Measurements from ENCODE around the gene BCCIP. TPM values are rescaled to one million over a fixed set of nuclear protein-coding genes. Genes with fewer than 3 reads are reported as not detected.

Gene BCCIP
- total and polyA plus RNA-seq, 9 donors = 29.9 to 60.6 (median 48.4) TPM

GRCh38 chr10:125868372-125868975, 45.1 kb downstream of the BCCIP start:
- TF ChIP-seq EP300 (IDR thresholded peaks at IDR 0.05) (no peak), CTCF (IDR thresholded peaks at IDR 0.05) (peak; percentile 56 to 69 (median 69)), POLR2A (IDR thresholded peaks at IDR 0.05) (no peak)
- no peak overlapping the region for H3K4me3 ChIP-seq
- 63 to 69% (median 65%) methylated on average over 7 of the region's 7 CpGs for WGBS, 3 donors
- no peaks in the 10 kb centered on the region for H3K36me3 ChIP-seq
- H3K4me1 ChIP-seq (ENCODE audit: insufficient read depth) = peaks cover 5% of the 10 kb centered on the region
- no peaks in the 10 kb centered on the region for H3K27me3 ChIP-seq
- H3K9me3 ChIP-seq = no peaks in the 10 kb centered on the region
- intact Hi-C loops (cut with DNase I) = no loop called here
- H3K27ac ChIP-seq = no peak overlapping the region
- no peak for DNase-seq

GRCh38 chr10:125871338-125871737, 48.0 kb downstream of the BCCIP start:
- intact Hi-C loops (cut with DNase I) = no loop called here
- no peak overlapping the region for H3K4me3 ChIP-seq
- H3K4me1 ChIP-seq (ENCODE audit: insufficient read depth) = peaks cover 5% of the 10 kb centered on the region
- H3K36me3 ChIP-seq = no peaks in the 10 kb centered on the region
- no peak for DNase-seq
- WGBS, 3 donors = 14 to 39% (median 21%) methylated on average over 4 of the region's 4 CpGs
- no peak overlapping the region for H3K27ac ChIP-seq
- no peak for TF ChIP-seq EP300 (IDR thresholded peaks at IDR 0.05)
- TF ChIP-seq CTCF (IDR thresholded peaks at IDR 0.05) = no peak
- TF ChIP-seq POLR2A (IDR thresholded peaks at IDR 0.05) = no peak
- H3K27me3 ChIP-seq = no peaks in the 10 kb centered on the region
- H3K9me3 ChIP-seq = no peaks in the 10 kb centered on the region

GRCh38 chr10:125878957-125879835, 55.9 kb downstream of the BCCIP start:
- intact Hi-C loops (cut with DNase I) = no loop called here
- H3K27me3 ChIP-seq = no peaks in the 10 kb centered on the region
- no peaks in the 10 kb centered on the region for H3K9me3 ChIP-seq
- H3K4me1 ChIP-seq (ENCODE audit: insufficient read depth) = peaks cover 5% of the 10 kb centered on the region
- 70 to 85% (median 77%) methylated on average over 11 of the region's 11 CpGs for WGBS, 3 donors
- no peaks in the 10 kb centered on the region for H3K36me3 ChIP-seq
- no peak overlapping the region for H3K27ac ChIP-seq
- no peak for DNase-seq
- TF ChIP-seq POLR2A (IDR thresholded peaks at IDR 0.05) (no peak), CTCF (IDR thresholded peaks at IDR 0.05) (no peak)
- H3K4me3 ChIP-seq = no peak overlapping the region

GRCh38 chr10:125880719-125881118, 57.4 kb downstream of the BCCIP start:
- DNase-seq = peak in 1 of 5 donors; percentile 30
- peak overlapping the region in 1 of 2 donors; percentile 57 for H3K27ac ChIP-seq
- H3K36me3 ChIP-seq = no peaks in the 10 kb centered on the region
- H3K4me1 ChIP-seq (ENCODE audit: insufficient read depth) = peaks cover 5% of the 10 kb centered on the region
- H3K4me3 ChIP-seq = no peak overlapping the region
- intact Hi-C loops (cut with DNase I) = no loop called here
- H3K27me3 ChIP-seq = no peaks in the 10 kb centered on the region
- no peak for TF ChIP-seq POLR2A (IDR thresholded peaks at IDR 0.05)
- no peak for TF ChIP-seq EP300 (IDR thresholded peaks at IDR 0.05)
- TF ChIP-seq CTCF (IDR thresholded peaks at IDR 0.05) = no peak
- 6 to 26% (median 9%) methylated on average over 6 of the region's 6 CpGs for WGBS, 3 donors
- no peaks in the 10 kb centered on the region for H3K9me3 ChIP-seq
